HepG2 (cell line): ENCODE results near the gene TREH. TPM values are rescaled to one million over a fixed set of nuclear protein-coding genes. Genes with fewer than 3 reads are reported as not detected.

ENCODE experiments used
- ATF6 ChIP-seq: sonication (generic); formaldehyde crosslinking; conservative IDR thresholded peaks from 2 replicates; pipeline ENCODE4 v1.4.0; 2020; ENCODE audit warnings: missing genetic modification reagents
- HMG20A ChIP-seq: IDR thresholded peaks from 2 replicates; pipeline ENCODE4 v1.6.1; 2016; ENCODE audit warnings: borderline replicate concordance
- HNRNPLL ChIP-seq: fragments of 200-400 bp; formaldehyde crosslinking; IDR thresholded peaks from 2 replicates; pipeline ENCODE4 v1.6.1; 2017; ENCODE audit warnings: mild to moderate bottlenecking, low read depth, low read length; ENCODE audit not compliant: poor library complexity, severe bottlenecking
- KLF13 ChIP-seq: sonication (generic); formaldehyde crosslinking; IDR thresholded peaks from 2 replicates; pipeline ENCODE4 v1.4.0; 2020; ENCODE audit warnings: mild to moderate bottlenecking, missing genetic modification reagents
- MAFK ChIP-seq, 2 experiments: IDR thresholded peaks in 1 of 2; conservative IDR thresholded peaks in 1 of 2; 2 replicates each; pipeline ENCODE4 v1.6.1; 2011; ENCODE audit warnings: improper control_type of control experiment in 2 of 2, low read length in 2 of 2
- NFRKB ChIP-seq: fragments of 450-650 bp; IDR thresholded peaks from 2 replicates; pipeline ENCODE4 v1.6.1; 2017
- PRDM4 ChIP-seq: sonication (generic); formaldehyde crosslinking; IDR thresholded peaks from 2 replicates; pipeline ENCODE4 v1.9.0; 2021; ENCODE audit warnings: missing genetic modification reagents, borderline replicate concordance
- RELA ChIP-seq: sonication (generic); formaldehyde crosslinking; IDR thresholded peaks from 2 replicates; pipeline ENCODE4 v1.4.0; 2020; ENCODE audit warnings: missing genetic modification reagents
- RFX1 ChIP-seq: fragments of 450-650 bp; IDR thresholded peaks from 2 replicates; pipeline ENCODE4 v1.6.1; 2017
- TAF1 ChIP-seq: sonication (generic); formaldehyde crosslinking; IDR thresholded peaks from 2 replicates; pipeline ENCODE4 v1.4.0; 2020; ENCODE audit warnings: missing genetic modification reagents
- TCF7L2 ChIP-seq: IDR thresholded peaks from 2 replicates; pipeline ENCODE4 v1.6.1; 2011; ENCODE audit warnings: mild to moderate bottlenecking, low read depth, low read length, moderate library complexity
- THAP9 ChIP-seq: sonication (generic); formaldehyde crosslinking; IDR thresholded peaks from 2 replicates; pipeline ENCODE4; 2020; ENCODE audit warnings: missing genetic modification reagents, mild to moderate bottlenecking, borderline replicate concordance
- ZBTB3 ChIP-seq: sonication (generic); formaldehyde crosslinking; IDR thresholded peaks from 2 replicates; pipeline ENCODE4 v1.4.0; 2020; ENCODE audit warnings: low read depth, mild to moderate bottlenecking, moderate library complexity, missing genetic modification reagents, borderline replicate concordance
- ZNF253 ChIP-seq: sonication (generic); formaldehyde crosslinking; IDR thresholded peaks from 2 replicates; pipeline ENCODE4 v1.8.0; 2022; ENCODE audit warnings: mild to moderate bottlenecking, missing genetic modification reagents, borderline replicate concordance
- ZNF619 ChIP-seq: sonication (generic); formaldehyde crosslinking; IDR thresholded peaks from 2 replicates; pipeline ENCODE4 v1.4.0; 2020; ENCODE audit warnings: mild to moderate bottlenecking, missing genetic modification reagents
- ZNF746 ChIP-seq: sonication (generic); formaldehyde crosslinking; IDR thresholded peaks from 2 replicates; pipeline ENCODE4 v1.8.0; 2022; ENCODE audit warnings: mild to moderate bottlenecking, missing genetic modification reagents
- ZNF75D ChIP-seq: sonication (generic); formaldehyde crosslinking; IDR thresholded peaks from 2 replicates; pipeline ENCODE4 v1.8.1; 2023; ENCODE audit warnings: missing genetic modification reagents, mild to moderate bottlenecking, borderline replicate concordance
- polyA plus RNA-seq, 8 experiments: library from polyadenylated mRNA; depleted of rRNA in 3 of 8; stranded (reverse) in 7 of 8; unstranded in 1 of 8; fragments of >200 nt; fragmentation: Illumina TruSeq in 4 of 8; extraction: Trizol in 4 of 8; gene quantifications; 2 replicates each; pipeline versions ENCODE4 v1.2.1 to v1.2.3, GENCODE V29; 2011 to 2016; ENCODE audit warnings: low read depth in 4 of 8, missing spikeins in 1 of 8, mixed read lengths in 1 of 8; ENCODE audit not compliant: insufficient read depth in 1 of 8
- total RNA-seq, 5 experiments: library from RNA; depleted of rRNA; stranded (reverse); fragments of >200 nt; fragmentation: Illumina TruSeq; extraction: Trizol; gene quantifications; 2 replicates each; pipeline ENCODE4 v1.2.3, GENCODE V29; 2016; ENCODE audit warnings: low read depth in 1 of 5
- TF ChIP-seq, protein P1 (sequence below): sonication (generic); formaldehyde crosslinking; IDR thresholded peaks from 2 replicates; pipeline ENCODE4 v1.8.0; 2022; ENCODE audit warnings: mild to moderate bottlenecking, missing genetic modification reagents; ENCODE audit not compliant: insufficient replicate concordance
- TF ChIP-seq, protein P2 (sequence below): sonication (generic); formaldehyde crosslinking; IDR thresholded peaks from 2 replicates; pipeline ENCODE4 v1.5.0; 2020; ENCODE audit warnings: mild to moderate bottlenecking, missing genetic modification reagents, borderline replicate concordance

TREH gene
- total and polyA plus RNA-seq, 2 of the 13 experiments (the other 11 are each of a cell fraction or from before 2014, with no cell fraction given), result 0.53 to 0.86 TPM

- TF ChIP-seq, protein P1, sequence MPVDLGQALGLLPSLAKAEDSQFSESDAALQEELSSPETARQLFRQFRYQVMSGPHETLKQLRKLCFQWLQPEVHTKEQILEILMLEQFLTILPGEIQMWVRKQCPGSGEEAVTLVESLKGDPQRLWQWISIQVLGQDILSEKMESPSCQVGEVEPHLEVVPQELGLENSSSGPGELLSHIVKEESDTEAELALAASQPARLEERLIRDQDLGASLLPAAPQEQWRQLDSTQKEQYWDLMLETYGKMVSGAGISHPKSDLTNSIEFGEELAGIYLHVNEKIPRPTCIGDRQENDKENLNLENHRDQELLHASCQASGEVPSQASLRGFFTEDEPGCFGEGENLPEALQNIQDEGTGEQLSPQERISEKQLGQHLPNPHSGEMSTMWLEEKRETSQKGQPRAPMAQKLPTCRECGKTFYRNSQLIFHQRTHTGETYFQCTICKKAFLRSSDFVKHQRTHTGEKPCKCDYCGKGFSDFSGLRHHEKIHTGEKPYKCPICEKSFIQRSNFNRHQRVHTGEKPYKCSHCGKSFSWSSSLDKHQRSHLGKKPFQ (CRISPR knock-in tag), result no peak
- TF ChIP-seq RELA (no peak), ZNF253 (no peak), KLF13 (CRISPR knock-in tag) (0 out of 2 replicates have a peak, but pooled peaks have one; percentile 28), THAP9 (0 out of 2 replicates have a peak, but pooled peaks have one; percentile 3), TAF1 (no peak), RFX1 (no peak), ZNF746 (CRISPR knock-in tag) (no peak), HMG20A (CRISPR knock-in tag) (no peak), ZNF75D (CRISPR knock-in tag) (no peak), ZBTB3 (CRISPR knock-in tag) (no peak), PRDM4 (CRISPR knock-in tag) (no peak), TCF7L2 (no peak), MAFK (conservative IDR thresholded peaks at IDR 0.05 in 1 of 2, IDR thresholded peaks at IDR 0.05 in 1 of 2; ENCODE audit: low read length in 2 of 2) (no peak), HNRNPLL (no peak), NFRKB (no peak), ZNF619 (CRISPR knock-in tag) (no peak), ATF6 (CRISPR knock-in tag) (no peak)
- TF ChIP-seq, protein P2, sequence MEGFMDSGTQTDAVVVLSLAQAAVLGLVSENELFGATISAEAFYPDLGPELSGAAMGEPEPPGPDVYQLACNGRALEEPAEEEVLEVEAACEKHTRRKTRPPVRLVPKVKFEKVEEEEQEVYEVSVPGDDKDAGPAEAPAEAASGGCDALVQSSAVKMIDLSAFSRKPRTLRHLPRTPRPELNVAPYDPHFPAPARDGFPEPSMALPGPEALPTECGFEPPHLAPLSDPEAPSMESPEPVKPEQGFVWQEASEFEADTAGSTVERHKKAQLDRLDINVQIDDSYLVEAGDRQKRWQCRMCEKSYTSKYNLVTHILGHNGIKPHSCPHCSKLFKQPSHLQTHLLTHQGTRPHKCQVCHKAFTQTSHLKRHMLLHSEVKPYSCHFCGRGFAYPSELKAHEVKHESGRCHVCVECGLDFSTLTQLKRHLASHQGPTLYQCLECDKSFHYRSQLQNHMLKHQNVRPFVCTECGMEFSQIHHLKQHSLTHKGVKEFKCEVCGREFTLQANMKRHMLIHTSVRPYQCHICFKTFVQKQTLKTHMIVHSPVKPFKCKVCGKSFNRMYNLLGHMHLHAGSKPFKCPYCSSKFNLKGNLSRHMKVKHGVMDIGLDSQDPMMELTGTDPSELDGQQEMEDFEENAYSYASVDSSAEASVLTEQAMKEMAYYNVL (CRISPR knock-in tag), result no peak
Measured at GRCh38 chr11:118688851-118689502, 9.5 kb upstream of the TREH start (continued).
